Measurements from ENCODE around the gene ENTPD6. TPM values are rescaled to one million over a fixed set of nuclear protein-coding genes. Genes with fewer than 3 reads are reported as not detected.

The ENTPD6 gene
- total RNA-seq, 1 donor from 2014 or later = 106 TPM

DNA sequence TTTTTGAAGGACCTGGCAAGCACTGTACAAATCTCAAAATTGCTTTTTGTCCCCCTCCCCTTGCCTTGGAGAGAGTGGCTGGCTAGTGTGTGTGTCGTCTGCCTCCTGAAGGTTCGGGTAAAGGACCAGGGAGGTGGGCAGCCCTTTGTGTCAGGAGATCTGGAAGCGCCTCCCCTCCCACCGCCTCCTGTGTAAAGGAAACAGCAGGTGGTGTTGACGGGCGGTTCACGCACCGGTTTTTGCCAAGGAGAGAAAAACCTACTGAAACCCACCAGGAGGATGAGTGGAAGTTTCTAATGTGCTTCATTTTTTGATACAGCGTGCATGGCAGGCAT lies 1.2 kb downstream of the ENTPD6 start:
- no peak for TF ChIP-seq CTCF (IDR thresholded peaks at IDR 0.05; ENCODE audit: borderline replicate concordance)
- DNase-seq = no peak
- no peaks in the 10 kb centered on the region for H3K9me3 ChIP-seq (replicated peaks)
- intact Hi-C loops (cut with micrococcal nuclease) = loop anchor here (10.0 kb wide), 1 partner anchor 198 kb away; the partner anchor contains the start of gene ABHD12
- no peaks in the 10 kb centered on the region for H3K27me3 ChIP-seq (ENCODE audit: low read depth)
- H3K36me3 ChIP-seq = no peaks in the 10 kb centered on the region
- peak overlapping the region; percentile 96 for H3K27ac ChIP-seq (replicated peaks)
- H3K4me3 ChIP-seq = peak overlapping the region; percentile 98
- H3K4me1 ChIP-seq = peaks cover 80% of the 10 kb centered on the region

GRCh38 chr20:25197183-25197869 lies 1.8 kb downstream of the ENTPD6 start:
- Histone ChIP-seq H3K36me3 (no peaks in the 10 kb centered on the region), H3K27ac (replicated peaks) (peak overlapping the region; percentile 96), H3K9me3 (replicated peaks) (no peaks in the 10 kb centered on the region), H3K4me3 (peak overlapping the region; percentile 98), H3K27me3 (ENCODE audit: low read depth) (no peaks in the 10 kb centered on the region), H3K4me1 (peaks cover 80% of the 10 kb centered on the region)
- no peak for TF ChIP-seq CTCF (IDR thresholded peaks at IDR 0.05; ENCODE audit: borderline replicate concordance)
- intact Hi-C loops (cut with micrococcal nuclease) = loop anchor here (10.0 kb wide), 1 partner anchor 197 kb away; the partner anchor contains the start of gene ABHD12
- DNase-seq = no peak

DNA sequence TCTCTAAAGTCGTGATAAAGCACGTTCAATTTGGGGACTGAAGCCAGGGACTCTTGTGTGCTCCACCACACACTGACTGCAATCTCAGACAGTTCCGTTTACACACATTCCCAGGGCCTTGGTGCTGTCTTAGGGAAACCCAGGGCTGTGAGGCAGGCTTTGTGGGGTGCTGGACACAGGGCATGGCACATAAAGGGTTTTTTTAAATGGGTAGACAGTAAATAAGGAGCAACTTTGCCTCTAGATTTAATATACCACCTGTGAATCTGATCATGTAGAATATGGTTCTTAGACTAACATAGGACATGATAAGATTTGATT lies 2.3 kb downstream of the ENTPD6 start:
- no peak for TF ChIP-seq CTCF (IDR thresholded peaks at IDR 0.05; ENCODE audit: borderline replicate concordance)
- intact Hi-C loops (cut with micrococcal nuclease) = loop anchor here (10.0 kb wide), 1 partner anchor 197 kb away; the partner anchor contains the start of gene ABHD12
- no peak for DNase-seq
- Histone ChIP-seq H3K9me3 (replicated peaks) (peaks cover 3% of the 10 kb centered on the region), H3K4me1 (peaks cover 84% of the 10 kb centered on the region), H3K4me3 (peak overlapping the region; percentile 98), H3K36me3 (no peaks in the 10 kb centered on the region), H3K27ac (replicated peaks) (peak overlapping the region; percentile 96), H3K27me3 (ENCODE audit: low read depth) (no peaks in the 10 kb centered on the region)

DNA sequence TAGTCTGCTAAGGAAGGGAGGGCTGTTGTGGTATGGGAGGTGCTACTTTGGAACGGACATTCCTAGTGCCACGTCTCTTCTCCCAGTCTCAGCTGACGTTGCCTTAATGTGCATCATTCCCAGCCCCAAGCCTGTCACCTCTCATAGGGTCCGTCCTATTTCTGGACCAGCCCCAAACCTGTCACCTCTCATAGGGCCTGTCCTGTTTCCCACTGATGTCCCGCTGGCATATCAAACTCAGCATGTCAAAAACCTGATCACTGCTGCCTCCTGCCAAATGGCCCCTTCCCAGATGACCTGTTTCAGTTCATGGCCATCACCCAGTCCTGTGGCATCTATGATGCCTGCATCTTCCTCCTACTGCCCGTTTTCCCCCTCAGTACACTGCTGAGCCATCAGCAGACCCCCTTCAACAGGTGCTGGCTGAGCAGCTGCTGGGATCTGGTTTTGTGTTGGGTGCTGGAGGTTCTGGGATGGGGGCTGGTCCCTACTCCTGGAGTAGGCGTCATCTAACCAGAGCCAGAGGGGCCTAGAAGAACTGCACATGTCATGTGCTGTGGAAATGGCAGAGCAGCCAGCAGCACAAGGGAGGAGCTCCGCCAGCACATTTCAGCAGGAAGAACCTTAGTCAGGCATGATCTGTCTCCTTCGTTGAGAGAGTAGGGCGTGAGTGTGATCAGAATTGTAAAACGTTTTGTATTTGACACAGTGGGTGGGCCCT lies 3.3 kb downstream of the ENTPD6 start:
- Histone ChIP-seq H3K9me3 (replicated peaks) (peaks cover 3% of the 10 kb centered on the region), H3K27me3 (ENCODE audit: low read depth) (no peaks in the 10 kb centered on the region), H3K4me3 (peak overlapping the region; percentile 98), H3K36me3 (no peaks in the 10 kb centered on the region), H3K4me1 (peaks cover 94% of the 10 kb centered on the region), H3K27ac (replicated peaks) (peak overlapping the region; percentile 96)
- DNase-seq = no peak
- TF ChIP-seq CTCF (IDR thresholded peaks at IDR 0.05; ENCODE audit: borderline replicate concordance) = no peak
- intact Hi-C loops (cut with micrococcal nuclease) = loop anchor here (10.0 kb wide), 1 partner anchor 196 kb away; the partner anchor contains the start of gene ABHD12

DNA sequence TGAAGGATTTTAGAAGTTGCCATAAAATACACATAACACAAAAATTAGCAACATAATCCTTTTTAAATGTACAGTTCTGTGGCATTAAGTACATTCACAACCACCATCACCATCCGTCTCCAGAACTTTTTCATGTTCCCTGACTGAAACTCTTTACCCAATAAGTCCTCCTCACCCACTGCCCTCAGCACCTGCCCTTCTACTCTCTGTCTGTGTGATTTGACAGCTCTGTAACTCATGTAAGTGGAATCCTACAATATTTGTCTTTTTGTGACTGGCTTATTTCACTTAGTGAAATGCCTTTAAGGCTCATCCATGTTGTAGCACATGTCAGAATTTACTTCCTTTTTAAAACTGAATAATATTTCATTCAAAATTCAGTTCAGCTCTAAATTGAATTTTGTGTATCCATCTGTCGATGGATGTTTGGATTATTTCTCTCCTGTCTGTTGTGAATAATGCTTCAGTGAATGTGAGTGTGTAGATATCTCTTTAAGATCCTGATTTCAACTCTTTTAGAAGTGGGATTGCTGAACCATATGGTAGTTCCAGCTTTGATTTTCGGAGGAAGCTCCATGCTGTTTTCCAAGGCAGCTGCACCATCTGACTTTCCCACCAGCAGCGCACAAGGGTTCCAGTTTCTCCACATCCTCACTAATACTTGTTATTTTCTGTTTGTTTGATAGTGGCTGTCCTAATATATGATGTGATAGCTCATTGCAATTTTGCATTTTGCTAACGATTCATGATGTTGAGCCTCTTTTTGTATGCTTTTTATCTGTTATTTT lies 4.2 kb downstream of the ENTPD6 start:
- intact Hi-C loops (cut with micrococcal nuclease) = loop anchor here (10.0 kb wide), 1 partner anchor 195 kb away; the partner anchor contains the start of gene ABHD12
- DNase-seq = no peak
- H3K27me3 ChIP-seq (ENCODE audit: low read depth) = no peaks in the 10 kb centered on the region
- peaks cover 3% of the 10 kb centered on the region for H3K9me3 ChIP-seq (replicated peaks)
- H3K27ac ChIP-seq (replicated peaks) = peak overlapping the region; percentile 96
- peak overlapping the region; percentile 2 for H3K4me3 ChIP-seq
- no peak for TF ChIP-seq CTCF (IDR thresholded peaks at IDR 0.05; ENCODE audit: borderline replicate concordance)
- no peaks in the 10 kb centered on the region for H3K36me3 ChIP-seq
- H3K4me1 ChIP-seq = peaks cover 98% of the 10 kb centered on the region
